NCI-H187 treated with DMSO at 0.1 percent for 48 hours (cell line): Measurements from ENCODE around the gene STIM2.

ENCODE experiments used
- DNase-seq: peaks from one replicate; lab custom pipeline; 2025; lab: John Stamatoyannopoulos, UW

Gene STIM2

GRCh38 chr4:26900765-26901164, 40.1 kb downstream of the STIM2 start:
- DNase-seq = no peak

- no peak for DNase-seq
Measured at GRCh38 chr4:26905172-26905571, 44.5 kb downstream of the STIM2 start.

GRCh38 chr4:26907731-26908599, 47.3 kb downstream of the STIM2 start:
- no peak for DNase-seq

GRCh38 chr4:26909369-26909768, 48.7 kb downstream of the STIM2 start:
- no peak for DNase-seq

- DNase-seq = no peak
Measured at GRCh38 chr4:26911254-26911653, 50.6 kb downstream of the STIM2 start.

GRCh38 chr4:26912069-26912468, 51.4 kb downstream of the STIM2 start:
- no peak for DNase-seq

GRCh38 chr4:26912810-26913209, 52.2 kb downstream of the STIM2 start:
- DNase-seq = no peak

GRCh38 chr4:26916195-26916594, 55.6 kb downstream of the STIM2 start:
- DNase-seq = no peak

- no peak for DNase-seq
Measured at GRCh38 chr4:26930964-26931363, 70.3 kb downstream of the STIM2 start.

GRCh38 chr4:26931451-26931850, 70.8 kb downstream of the STIM2 start:
- no peak for DNase-seq

- DNase-seq = no peak
Measured at GRCh38 chr4:26931966-26932365, 71.3 kb downstream of the STIM2 start.

GRCh38 chr4:26935397-26935796, 74.8 kb downstream of the STIM2 start:
- no peak for DNase-seq

GRCh38 chr4:26936284-26937065, 75.8 kb downstream of the STIM2 start:
- DNase-seq = no peak

GRCh38 chr4:26937139-26937538, 76.5 kb downstream of the STIM2 start:
- no peak for DNase-seq

GRCh38 chr4:26937567-26937966, 76.9 kb downstream of the STIM2 start:
- DNase-seq = no peak

GRCh38 chr4:26938516-26938915, 77.9 kb downstream of the STIM2 start:
- no peak for DNase-seq

- no peak for DNase-seq
Measured at GRCh38 chr4:26941951-26942350, 81.3 kb downstream of the STIM2 start.

GRCh38 chr4:26942871-26943270, 82.2 kb downstream of the STIM2 start:
- DNase-seq = no peak

GRCh38 chr4:26943391-26943790, 82.8 kb downstream of the STIM2 start:
- no peak for DNase-seq

GRCh38 chr4:26945794-26946193, 85.2 kb downstream of the STIM2 start:
- no peak for DNase-seq

GRCh38 chr4:26947318-26947717, 86.7 kb downstream of the STIM2 start:
- DNase-seq = no peak

GRCh38 chr4:26950446-26950845, 89.8 kb downstream of the STIM2 start:
- no peak for DNase-seq

- DNase-seq = no peak
Measured at GRCh38 chr4:26952891-26953290, 92.2 kb downstream of the STIM2 start.
